GDM1 (cell line): ENCODE measurements around the gene PTBP3.

Source experiments
- DNase-seq: peaks from one replicate; lab custom pipeline; 2025; lab: John Stamatoyannopoulos, UW

PTBP3 gene

GRCh38 chr9:112360047-112360804 lies 26.8 kb upstream of the PTBP3 start:
- DNase-seq, result no peak

- DNase-seq, result no peak
Measured at GRCh38 chr9:112355427-112355897, 22.0 kb upstream of the PTBP3 start.

- no peak for DNase-seq
Measured at GRCh38 chr9:112354081-112354743, 20.8 kb upstream of the PTBP3 start.

GRCh38 chr9:112352209-112352608 lies 18.8 kb upstream of the PTBP3 start:
- DNase-seq, result no peak

GRCh38 chr9:112351184-112351583 lies 17.8 kb upstream of the PTBP3 start:
- DNase-seq, result no peak

GRCh38 chr9:112349008-112349333 lies 15.6 kb upstream of the PTBP3 start:
- no peak for DNase-seq

GRCh38 chr9:112348257-112349007 lies 15.0 kb upstream of the PTBP3 start:
- DNase-seq, result no peak

- DNase-seq, result no peak
Measured at GRCh38 chr9:112341730-112342129, 8.3 kb upstream of the PTBP3 start.

GRCh38 chr9:112339886-112340285 lies 6.5 kb upstream of the PTBP3 start:
- no peak for DNase-seq

GRCh38 chr9:112338561-112338960 lies 5.1 kb upstream of the PTBP3 start:
- no peak for DNase-seq

- no peak for DNase-seq
Measured at GRCh38 chr9:112337547-112337946, 4.1 kb upstream of the PTBP3 start.

- DNase-seq, result no peak
Measured at GRCh38 chr9:112334432-112334841, 1.0 kb upstream of the PTBP3 start.

- peak; percentile 94 for DNase-seq
Measured at GRCh38 chr9:112333639-112334431, 416 bp upstream of the PTBP3 start.

- no peak for DNase-seq
Measured at GRCh38 chr9:112332674-112332976, 794 bp downstream of the PTBP3 start.

GRCh38 chr9:112332214-112332613 lies 1.2 kb downstream of the PTBP3 start:
- no peak for DNase-seq

- no peak for DNase-seq
Measured at GRCh38 chr9:112331674-112331952, 1.8 kb downstream of the PTBP3 start.

GRCh38 chr9:112328545-112328944 lies 4.9 kb downstream of the PTBP3 start:
- DNase-seq, result no peak

- no peak for DNase-seq
Measured at GRCh38 chr9:112327718-112328450, 5.5 kb downstream of the PTBP3 start.

- no peak for DNase-seq
Measured at GRCh38 chr9:112326194-112326593, 7.2 kb downstream of the PTBP3 start.

GRCh38 chr9:112325600-112325999 lies 7.8 kb downstream of the PTBP3 start:
- DNase-seq, result no peak

GRCh38 chr9:112325127-112325526 lies 8.3 kb downstream of the PTBP3 start:
- no peak for DNase-seq

- DNase-seq, result no peak
Measured at GRCh38 chr9:112323378-112323854, 10.0 kb downstream of the PTBP3 start.
